Measurements from ENCODE around the gene ITSN2.

GRCh38 chr2:24228470-24228869 lies 131.9 kb downstream of the ITSN2 start:
- TF ChIP-seq POLR2A (IDR thresholded peaks at IDR 0.05; ENCODE audit: low read depth, low read length): no peak
- TF ChIP-seq POLR2AphosphoS5 (IDR thresholded peaks at IDR 0.05; ENCODE audit: low read depth, low read length): no peak

Data from GM12892 (cell line).